ENCODE results near the gene SLC1A3.

The SLC1A3 gene

DNA sequence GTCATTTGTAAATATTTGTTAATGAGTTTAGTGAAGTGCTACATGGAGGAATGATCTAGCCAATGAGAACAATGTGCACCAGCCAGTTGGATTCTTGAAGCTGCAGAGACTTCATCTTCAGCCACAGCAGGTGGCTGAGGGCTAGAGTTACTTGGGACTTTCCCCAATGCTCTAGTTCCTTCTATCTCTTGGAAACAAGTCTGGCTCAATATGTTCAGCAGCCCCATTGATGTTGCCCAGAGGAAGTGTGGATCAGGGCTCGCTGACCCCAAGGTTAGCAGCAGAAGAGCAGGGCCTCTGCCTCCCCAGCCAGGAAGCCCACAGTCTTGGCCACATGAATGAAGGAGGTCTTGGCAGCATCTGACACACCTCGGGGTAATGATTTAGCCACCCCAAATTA, 117.5 kb downstream of the SLC1A3 start:
- DNase-seq = no peak

DNA sequence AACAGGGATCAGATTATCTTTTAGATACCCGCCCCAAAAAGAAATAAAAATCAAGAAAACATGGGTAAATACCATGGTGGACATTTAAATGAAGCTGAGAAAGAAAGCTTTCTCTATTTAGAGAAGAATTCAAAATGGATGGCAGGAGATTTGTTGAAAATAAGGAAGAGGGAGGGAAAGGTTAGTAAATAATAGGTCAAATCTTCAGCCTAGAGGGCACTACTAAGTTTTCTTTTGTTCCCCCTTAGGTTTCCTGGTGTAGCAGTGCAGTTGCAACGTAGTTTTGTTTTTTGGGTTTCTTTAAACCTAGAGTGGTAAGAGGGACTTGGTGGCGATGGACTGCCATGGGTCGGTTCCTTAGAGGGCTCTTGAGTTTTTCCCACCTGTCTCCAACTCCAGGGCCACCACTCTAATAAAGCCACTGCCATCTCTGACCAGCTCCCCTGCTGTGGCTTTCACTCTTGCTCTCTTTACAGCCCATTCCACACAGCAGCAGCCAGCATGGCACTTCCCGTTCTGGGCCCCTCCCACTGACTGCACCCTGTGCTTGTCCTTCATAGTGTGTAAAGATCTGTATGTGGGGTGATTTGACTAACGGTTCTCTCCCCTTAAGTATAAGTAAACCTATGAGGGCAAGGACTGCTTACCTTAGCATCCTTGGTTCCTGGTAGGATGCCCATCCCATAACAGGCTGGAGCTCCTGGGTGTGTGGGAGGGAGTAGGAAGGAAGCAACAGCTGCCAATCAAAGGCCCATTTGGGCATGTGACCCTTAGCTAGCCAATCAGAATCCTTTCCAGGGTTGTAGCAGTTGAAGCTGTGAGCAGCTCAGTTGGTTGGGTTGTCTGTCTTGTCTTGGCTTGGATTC, 118.3 kb downstream of the SLC1A3 start:
- peak; percentile 48 to 57 for DNase-seq

- no peak for DNase-seq
Measured at GRCh38 chr5:36726317-36726716, 119.9 kb downstream of the SLC1A3 start.

DNA sequence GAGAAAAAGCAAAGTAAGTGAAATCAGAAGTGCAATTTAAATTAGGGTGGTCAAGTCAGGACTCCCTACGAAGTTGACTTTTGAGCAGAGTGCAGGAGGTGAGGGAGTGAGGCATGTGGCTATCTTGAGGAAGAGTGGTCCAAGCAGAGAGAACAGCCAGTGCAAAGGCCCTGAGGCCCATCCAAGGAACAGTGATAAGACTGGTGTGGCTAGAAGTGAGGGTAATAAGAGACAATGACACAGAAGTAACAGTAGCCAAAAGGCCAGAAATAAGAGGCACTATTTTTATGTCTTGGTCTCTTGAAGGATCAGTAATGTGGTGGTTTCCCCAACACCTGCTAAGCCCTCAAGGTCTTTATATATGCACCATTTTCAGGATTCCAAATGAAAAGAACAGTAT, 120.4 kb downstream of the SLC1A3 start:
- DNase-seq = no peak

DNA sequence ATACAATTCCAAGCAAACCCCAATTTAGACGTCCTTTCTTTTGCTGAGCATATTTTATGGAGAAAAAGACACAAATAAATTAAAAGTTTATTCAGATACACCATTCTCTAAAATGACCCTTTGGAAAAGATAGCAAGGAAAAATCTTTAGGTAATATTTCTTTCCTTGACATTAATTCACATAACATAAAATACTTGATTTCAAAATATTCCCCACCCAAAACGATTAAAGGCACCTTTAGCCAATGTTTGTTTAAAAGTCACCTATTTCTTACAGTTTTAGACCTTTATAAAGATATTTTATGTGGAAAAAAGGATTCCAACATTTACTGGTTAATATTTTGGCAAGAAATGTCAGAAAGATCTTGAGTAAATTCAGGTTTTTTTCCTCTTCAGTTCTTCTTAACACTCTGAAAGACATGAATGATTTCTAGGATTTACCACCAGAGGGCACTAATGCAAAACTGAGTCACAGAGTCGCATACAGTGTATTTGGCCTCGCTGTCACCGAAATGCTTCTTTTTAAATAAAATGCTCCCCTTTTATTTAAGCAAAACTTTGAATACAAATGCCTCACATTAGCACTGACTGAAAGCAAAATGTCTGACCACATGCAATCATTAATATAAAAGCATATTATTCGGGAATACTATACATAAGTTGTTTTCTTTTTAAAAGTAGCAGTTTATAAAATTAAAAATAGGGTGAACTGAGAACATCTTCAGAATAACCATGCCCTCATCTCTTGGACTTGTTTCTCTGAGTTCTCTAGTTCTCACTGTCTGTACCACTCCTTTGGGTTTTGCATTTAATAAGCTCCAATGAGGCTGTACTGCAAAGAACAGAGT, 122.5 kb downstream of the SLC1A3 start:
- DNase-seq = peak; percentile 69 to 91

DNA sequence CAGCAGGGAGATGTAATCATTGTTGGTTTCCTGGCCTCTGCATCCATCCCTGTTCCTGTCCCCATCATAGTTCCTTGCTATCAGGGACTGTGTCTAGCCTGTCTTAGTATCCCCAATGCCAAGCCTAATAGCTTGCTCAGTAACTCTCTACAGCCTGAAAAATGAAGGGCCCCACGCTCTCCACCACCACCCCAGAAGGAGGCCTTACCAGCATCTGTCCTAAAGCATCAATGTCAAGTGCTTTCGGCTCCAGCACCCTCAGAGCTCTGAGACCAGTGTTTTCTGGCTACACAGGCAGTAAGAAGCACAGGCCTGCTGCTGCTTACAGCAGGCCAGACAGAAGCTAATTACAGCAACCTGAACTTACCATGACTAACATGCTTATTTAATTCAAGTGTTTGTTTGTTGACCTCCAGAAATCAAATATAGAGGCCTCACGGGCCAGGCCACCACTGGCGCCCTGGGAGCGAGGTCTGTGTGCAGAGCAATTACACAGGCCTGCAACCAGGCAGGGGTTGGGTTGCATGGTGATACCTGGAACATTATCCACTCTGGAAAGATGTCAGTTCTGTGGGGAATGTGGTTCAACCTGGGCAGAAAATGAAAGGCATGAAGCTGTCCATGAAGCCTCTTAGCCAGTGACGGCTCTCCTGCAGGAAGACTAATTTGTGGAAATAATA, 124.3 kb downstream of the SLC1A3 start:
- no peak for DNase-seq

DNA sequence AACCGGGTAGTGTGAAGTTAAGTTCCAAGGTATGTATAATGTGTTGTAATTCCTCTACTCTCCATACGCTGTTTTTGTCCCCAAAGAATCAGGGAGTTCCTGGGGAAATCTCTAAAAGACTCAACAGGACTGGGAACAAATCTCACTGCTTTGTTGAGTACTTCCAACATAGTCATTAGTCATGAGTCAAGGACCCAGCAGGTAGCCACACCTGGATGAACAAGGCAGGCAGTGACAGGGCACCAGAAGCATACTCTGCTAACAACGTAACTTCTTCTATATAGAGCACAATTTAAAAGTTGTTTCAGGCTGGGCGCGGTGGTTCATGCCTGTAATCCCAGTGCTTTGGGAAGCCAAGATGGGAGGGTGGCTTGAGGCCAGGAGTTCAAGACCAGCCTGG, 126.8 kb downstream of the SLC1A3 start:
- no peak for DNase-seq

DNA sequence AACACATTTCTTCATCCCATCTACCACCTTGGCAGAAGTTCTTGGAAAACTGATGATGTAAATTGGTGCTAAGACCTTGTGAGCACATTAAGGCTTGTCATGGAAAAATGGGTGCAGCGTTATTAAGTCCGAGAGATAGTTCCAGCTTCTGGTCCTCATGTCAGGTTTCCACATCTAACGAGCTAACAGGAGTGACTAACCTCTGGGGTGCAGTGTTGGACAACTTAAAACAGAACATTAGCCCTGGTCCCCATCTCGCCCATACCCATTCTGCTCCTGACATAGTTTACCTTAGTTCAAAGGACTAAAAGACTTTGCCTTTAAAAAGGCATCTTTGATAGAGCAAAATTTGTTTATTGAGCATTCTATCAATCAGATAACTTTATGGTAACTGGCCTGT, 128.0 kb downstream of the SLC1A3 start:
- peak; percentile 62 to 87 for DNase-seq

DNA sequence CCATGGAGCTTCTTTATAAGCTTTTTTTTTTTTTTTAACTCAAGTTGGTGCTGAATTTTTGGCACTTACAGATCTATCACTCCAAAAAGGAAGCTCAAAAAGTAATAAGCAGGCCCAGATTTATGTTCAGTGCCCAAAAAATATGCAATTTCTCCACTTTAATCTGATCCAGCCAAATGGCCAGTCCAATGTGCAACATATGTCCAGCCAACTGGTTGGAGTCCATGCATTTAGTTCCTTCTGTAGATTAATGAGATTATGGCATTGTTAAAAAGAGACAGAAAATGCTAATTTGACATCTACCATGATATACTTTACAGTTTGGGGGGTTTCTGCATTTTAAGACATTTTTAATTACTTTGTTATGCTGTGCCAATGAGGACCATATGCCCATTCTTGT, 129.5 kb downstream of the SLC1A3 start:
- no peak for DNase-seq

Measured in NCI-H526 (cell line).